Fibroblast of skin of back (primary cell): Measurements from ENCODE around the gene TK2.
"Not testable (repeated sequence)": the region's sequence is repeated elsewhere in the genome, so short reads cannot be mapped to it uniquely, and the experiment has no call there.

Experiments used
- DNase-seq: peaks from one replicate; pipeline ENCODE4 v3.0.0-alpha.2; 2013

The TK2 gene

DNA sequence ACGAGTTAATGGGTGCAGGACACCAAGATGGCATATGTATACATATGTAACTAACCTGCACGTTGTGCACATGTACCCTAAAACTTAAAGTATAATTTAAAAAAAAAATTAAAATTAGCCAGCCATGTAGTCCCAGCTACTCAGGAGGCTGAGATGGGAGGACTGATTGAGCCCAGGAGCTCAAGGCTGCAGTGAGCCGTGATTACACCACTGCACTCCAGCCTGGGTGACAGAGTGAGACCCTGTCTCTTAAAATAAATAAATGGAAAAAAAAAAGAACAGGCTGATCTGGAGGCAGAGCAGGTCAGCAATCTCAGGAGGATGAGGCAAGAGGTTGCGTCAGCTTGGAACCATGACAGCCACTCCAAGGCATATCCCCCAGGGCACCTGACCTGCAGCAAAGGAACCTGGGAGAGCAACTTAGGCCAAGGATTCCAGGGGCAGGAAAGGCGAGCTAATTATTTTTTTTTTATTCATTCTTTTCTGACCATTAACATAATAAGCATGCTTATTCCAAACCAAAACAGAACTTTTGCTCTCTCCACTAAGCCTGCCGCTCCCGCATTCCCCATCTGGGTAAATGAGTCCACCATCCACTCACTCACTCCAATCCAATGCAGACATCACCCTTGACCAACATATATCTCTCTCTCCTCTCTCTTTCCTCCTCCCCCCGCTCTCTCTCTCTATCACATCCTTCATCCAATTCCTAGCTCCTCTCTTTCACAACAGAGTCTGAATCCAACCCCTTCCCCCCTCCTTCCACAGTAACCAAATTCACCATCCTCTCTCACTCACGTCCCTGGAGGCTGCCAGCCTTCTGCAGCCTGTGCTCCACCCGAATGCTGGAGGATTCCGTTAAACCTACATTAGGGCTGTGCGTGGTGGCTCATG, 47.7 kb downstream of the TK2 start:
- no peak for DNase-seq

DNA sequence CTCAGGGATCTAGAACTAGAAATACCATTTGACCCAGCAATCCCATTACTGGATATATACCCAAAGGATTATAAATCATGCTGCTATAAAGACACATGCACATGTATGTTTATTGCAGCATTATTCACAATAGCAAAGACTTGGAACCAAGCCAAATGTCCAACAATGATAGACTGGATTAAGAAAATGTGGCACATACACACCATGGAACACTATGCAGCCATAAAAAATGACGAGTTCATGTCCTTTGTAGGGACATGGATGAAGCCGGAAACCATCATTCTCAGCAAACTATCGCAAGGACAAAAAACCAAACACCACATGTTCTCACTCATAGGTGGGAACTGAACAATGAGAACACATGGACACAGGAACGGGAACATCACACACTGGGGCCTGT, 48.4 kb downstream of the TK2 start:
- not testable (repeated sequence) for DNase-seq

DNA sequence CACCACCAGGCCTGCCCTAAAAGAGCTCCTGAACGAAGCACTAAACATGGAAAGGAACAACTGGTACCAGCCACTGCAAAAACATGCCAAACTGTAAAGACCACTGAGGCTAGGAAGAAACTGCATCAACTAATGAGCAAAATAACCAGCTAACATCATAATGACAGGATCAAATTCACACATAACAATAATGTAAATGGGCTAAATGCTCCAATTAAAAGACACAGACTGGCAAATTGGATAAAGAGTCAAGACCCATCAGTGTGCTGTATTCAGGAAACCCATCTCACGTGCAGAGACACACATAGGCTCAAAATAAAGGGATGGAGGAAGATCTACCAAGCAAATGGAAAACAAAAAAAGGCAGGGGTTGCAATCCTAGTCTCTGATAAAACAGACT, 52.0 kb downstream of the TK2 start:
- DNase-seq = not testable (repeated sequence)

DNA sequence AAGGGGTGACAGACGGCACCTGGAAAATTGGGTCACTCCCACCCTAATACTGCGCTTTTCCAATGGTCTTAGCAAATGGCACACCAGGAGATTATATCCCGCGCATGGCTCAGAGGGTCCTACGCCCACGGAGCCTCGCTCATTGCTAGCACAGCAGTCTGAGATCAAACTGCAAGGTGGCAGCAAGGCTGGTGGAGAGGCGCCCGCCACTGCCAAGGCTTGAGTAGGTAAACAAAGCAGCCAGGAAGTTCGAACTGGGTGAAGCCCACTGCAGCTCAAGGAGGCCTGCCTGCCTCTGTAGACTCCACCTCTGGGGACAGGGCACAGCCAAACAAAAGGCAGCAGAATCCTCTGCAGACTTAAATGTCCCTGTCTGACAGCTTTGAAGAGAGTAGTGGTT, 53.7 kb downstream of the TK2 start:
- not testable (repeated sequence) for DNase-seq

DNA sequence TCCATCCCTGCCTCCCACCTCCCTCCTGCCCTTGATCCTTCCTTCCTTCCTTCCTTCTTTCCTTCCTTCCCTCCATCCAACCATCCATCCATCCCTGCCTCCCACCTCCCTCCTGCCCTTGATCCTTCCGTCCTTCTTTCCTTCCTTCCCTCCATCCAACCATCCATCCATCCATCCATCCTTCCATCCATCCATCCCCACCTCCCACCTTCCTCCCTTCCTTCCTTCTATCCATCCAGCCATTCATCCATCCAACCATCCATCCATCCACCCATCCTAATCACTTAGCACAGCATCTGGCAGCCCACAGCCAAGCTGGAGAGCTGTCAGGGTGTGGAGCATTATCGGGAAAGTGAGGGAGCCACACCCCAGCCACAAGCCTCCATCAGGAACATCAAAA, 54.5 kb downstream of the TK2 start:
- no peak for DNase-seq

DNA sequence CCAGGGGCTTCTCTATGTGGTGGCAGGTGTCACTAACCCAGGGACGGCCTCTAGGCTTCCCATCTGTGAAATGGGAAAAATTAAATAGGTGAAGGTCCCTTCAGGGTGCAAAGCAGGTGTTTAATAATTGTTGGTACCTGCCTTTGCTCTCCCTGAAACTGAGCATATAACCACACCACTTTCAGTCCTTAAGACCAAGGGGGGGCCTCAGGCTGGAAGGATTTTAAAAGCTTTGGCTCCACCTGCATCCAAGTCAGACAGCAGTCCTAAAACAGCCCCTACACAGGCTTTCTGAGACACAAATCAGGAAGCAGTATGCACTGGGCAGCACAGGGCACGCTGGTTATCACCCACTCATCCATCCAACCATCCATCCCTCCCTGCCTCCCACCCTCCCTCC, 55.0 kb downstream of the TK2 start:
- DNase-seq = no peak

DNA sequence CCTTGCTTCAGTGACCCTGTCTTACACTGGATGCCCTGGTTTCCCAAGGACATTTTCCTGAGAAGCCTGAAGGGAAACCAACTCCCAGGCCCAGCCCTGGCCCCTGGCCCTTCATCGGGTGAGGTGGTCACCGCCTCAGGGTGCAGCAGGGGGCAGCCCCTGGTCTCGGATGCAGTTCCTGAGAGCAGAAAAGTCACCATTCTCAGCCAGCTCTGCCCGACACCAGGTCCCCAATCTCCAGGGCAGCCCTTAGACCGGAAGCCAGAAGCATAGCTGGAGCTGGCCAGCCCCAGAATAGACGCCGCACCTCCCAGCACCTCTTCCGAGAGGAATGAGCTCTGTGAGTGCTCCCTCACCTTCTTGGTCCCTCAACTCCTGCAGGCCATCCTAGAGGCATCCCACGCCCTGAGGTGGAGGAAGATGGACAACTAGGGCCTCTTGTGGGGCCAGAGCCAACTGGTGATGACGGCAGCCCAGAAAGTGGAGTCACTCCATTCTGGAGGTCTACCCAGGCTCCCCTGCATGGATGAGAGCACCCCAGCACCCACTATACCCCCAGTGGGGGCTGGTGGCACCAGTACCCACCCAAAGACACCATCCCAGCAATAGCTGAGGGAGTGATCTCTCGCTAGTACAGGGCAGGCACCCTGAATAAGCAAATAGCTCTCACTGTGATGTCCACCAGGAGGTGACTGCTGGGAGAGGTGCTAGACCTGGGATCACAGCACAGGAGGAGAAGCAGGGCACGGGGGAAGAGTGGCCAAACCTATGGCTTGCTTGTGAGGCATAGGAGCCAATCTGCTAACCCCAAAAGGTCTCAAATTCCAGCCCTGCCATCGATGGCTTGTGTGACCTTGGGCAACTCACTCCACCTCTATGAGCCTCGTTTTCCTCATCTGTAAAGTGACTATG, 56.2 kb downstream of the TK2 start:
- no peak for DNase-seq

DNA sequence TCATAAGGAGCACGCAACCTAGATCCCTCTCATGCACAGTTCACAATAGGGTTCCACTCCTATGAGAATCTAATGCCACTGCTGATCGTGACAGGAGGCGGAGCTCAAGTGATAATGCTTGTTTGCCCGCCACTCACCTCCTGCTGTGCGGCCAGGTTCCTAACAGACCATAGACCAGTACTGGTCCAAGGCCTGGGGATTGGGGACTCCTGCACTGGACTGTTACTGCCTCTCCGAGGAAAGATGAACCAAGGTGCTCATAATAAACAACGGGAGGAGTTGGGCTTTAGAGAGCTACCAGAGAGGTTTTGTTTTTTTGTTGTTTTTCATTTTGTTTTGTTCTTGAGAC, 58.2 kb downstream of the TK2 start:
- DNase-seq = no peak

DNA sequence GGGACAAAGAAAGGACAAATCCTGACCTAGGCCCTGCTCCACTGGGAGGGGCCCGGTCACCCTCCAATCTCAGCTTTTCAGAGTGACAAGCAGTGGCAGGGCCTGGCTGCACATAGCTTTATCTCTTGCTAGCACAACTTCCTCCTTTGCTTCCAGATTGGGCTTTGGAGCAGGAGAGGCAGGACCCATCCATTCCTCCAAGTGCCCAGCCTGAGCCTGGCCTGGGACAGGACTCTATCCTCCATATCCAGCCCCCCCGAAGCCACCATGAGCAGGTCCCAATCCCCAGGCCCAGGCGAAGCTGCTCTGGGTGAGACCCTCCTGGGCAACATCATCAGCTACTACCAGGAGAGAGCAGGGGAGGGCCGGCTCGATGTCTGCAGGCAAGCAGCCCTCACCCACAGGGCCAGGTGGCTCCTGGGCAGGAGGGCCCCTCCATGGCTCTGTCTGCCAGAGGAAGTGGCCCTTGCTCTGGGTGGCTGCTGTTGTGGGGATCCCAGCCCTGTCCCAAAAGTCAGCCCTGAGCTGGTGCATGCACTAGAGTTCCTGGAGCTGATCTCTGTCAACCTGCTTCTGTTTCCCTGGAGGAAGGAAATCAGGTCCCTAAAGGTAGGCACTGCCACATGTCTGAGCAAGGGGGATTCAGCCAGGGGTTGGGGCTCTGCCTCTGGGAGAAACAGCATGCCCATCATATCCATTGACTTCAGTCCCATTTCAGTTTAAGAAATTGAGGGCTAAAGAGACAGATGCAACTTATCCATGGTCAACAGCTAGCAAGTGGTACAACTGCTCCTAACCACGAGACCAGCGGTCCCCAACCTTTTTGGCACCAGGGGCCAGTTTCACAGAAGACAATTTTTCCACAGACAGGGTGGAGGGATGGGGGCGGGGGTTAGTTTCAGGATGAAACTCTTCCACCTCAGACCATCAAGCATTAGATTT, 58.9 kb downstream of the TK2 start:
- DNase-seq = no peak

DNA sequence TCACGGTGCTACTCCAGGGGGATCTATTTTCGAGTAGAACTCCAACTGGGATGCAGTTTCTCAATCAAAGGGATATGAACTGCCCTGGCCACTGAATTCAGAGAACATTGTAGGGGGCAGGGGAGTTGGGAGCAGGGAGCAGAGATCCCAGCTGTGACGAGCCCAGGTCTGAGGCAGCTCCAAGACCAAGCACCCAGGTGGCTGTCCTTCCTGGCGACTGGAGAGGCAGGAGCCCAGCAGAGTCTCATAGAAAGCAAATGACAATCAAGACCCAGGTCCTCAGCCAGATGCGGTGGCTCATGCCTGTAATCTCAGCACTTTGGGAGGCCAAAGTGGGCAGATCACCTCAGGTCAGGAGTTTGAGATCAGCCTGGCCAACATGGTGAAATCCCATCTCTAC, 60.1 kb downstream of the TK2 start:
- DNase-seq = no peak

DNA sequence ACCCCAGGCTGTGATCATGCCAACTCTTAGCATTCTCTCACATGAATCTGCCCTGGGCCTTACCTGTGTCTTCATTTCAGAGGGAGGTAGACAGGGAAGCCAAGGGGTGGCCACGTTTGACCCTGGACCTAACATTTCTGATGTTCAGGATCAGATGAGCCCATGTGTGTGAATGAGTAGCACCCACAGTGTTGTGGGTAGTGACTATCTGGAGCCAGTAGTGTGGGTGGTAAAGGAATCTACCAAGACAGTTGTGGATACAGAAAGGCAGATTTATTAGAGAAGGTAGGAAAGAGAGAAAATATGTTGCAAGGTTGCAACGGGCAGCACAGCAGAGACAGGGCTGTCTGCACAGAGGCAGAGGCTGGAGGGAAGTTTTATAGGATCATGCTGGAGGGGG, 60.5 kb downstream of the TK2 start:
- DNase-seq = no peak

DNA sequence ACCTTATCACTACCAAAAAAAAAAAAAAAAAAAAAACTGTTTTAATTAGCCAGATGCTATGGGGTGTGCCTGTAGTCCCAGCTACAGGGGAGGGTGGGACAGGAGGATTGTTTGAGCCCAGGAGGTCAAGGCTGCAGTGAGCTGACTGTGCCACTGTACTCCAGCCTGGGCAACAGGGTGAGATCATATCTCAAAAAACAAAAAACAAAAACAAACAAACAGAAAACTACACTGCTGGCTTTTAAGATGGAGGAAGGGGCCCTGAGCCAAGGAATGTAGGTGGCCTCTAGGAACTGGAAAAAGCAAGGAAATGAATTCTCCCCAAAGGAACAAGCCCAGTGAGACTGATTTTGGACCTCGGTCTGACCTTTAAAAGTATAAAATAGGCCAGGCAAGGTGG, 61.4 kb downstream of the TK2 start:
- no peak for DNase-seq

DNA sequence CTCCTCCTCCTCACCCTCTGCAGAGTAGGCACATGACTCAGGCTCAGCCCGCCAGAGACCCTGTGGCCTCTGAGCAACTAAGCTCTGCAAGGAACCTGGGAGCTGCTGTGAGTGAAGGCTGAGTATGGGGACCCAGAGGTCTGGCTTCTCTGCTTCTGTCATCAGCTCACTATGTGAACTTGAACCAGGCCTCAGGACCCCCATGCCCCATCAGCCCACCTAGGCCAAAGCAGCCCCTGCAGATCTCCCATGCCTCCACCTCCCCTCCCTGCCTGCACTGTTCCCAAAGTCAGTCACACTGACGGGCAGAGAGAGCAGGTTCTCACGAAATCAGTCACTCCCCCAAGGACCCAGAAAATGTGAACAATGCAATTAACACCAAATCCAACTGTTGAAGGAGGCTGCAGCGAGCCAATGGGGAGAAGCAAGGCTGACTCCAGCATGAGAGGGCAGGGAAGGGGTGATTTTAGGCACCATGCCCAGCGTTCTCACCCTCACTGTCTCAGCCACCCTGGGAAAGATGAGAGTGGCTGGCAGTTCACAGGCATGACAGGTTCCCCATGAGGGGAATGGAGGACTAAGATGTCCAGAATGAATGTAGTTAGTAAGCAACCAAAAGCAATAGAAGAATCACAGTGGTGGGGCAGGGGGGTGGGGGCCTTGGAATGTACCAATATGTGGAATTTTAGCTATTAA, 62.2 kb downstream of the TK2 start:
- peak; percentile 41 for DNase-seq

DNA sequence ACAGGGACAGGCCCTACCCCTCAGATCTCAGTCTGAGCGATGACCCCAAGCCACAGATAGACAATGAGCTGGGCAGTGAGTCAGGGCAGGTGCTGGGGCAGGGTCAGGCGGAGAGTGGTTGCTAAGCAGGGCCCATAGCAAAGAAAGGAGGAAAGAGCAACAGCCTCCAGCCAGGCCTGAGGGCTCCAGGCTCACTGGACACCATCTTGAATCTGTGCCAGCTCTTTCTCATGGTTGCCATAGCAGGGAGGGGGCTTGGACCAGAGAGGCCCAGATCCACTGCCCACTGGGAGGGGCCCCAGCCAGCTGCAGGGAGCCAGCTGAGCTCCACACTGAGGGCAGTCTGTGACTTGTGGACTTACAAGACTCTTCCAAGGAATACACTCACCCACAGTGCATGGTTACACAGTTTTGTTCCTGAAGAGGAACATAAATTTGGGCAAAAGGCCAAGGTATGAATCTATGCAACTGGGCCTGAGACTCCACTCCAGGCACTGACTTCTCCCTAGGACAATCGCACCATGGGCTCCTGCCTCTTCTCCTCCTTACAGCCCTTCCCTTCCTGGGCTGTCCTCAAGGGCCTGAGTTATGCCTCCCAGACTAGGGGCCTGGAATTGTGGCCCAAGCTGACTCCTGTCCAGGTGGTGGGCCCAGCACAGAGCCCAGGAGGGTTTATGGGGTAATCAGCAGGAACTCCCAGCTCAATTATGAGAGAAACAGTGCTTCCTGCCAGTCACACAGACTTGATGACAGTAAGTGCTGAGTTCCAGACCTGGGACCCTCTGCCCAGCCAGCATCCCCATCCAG, 62.9 kb downstream of the TK2 start:
- peak; percentile 56 for DNase-seq

DNA sequence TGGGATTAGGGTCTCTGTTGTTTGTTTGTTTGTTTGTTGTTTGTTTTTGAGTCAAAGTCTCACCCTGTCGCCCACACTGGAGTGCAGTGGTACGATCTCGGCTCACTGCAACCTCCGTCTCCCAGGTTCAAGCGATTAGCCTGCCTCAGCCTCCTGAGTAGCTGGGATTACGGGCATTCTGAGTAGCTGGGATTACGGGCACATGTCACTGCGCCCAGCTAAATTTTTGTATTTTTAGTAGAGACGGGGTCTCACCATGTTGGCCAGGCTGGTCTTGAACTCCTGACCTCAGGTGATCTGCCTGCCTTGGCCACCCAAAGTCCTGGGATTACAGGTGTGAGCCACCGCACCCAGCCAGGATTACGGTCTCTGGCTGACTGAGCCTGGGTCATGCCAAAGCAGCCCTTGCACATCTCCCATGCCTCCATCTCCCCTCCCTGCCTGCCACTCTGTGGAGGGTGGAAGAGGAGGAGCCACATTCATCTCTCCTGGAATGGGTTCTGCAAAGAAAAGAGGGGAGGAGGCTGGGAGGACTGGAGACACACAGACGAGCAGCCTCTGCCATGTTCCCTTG, 63.6 kb downstream of the TK2 start:
- DNase-seq = no peak

DNA sequence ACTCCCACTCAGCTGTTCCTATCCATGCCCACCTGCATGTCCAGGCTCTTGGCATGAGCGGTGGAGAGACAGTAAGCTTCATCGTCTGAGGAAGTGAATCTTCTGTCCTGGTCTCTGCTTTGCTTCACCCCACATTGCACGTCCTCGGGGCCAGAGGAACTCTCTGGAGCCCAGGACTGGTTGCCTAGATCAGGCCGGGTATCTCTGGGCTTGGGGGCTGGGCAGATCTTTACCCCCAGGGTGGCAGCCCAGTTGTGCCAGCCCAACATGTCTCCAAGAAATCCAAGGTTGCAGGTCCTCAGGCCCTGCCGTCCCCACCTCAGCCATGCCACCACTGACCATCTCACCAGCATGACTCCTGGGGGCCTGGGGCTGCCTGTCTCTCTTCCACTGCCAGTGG, 64.5 kb downstream of the TK2 start:
- DNase-seq = no peak

DNA sequence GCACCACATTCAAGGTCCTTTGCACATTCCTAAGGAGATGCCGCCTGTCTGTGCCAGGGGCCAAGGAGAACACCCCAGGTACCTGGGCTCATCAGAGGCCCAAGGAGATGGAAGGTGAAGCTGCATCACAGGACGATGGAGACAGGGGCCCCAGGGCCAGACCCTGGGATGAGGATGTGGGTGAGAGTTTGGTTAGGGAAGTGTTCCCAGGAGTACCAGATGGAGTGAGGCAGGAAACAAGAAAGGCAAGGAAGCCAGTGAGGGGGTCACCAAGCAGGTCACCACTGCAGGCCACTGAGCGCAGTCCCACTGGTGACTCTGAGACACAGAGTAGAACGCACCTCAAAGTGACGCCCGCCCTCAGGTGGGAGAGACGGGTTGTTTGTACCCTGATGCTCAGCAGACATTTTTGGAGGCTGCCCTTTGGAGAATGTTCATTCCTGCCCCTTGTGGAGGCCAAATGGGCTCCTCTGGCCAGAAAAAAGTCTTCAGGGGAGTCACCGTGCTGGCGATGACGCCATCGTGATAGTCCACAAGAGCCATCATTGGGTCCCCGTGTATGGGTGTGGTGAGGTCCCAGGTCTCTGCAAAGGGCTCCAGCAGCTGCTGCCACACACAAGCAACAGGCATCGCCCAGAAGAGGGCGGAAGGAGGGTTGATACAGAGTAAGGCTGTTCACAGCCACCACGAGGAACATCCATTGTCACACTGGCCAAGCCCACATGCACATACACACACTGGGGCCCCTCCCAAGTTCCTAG, 65.3 kb downstream of the TK2 start:
- DNase-seq = no peak

DNA sequence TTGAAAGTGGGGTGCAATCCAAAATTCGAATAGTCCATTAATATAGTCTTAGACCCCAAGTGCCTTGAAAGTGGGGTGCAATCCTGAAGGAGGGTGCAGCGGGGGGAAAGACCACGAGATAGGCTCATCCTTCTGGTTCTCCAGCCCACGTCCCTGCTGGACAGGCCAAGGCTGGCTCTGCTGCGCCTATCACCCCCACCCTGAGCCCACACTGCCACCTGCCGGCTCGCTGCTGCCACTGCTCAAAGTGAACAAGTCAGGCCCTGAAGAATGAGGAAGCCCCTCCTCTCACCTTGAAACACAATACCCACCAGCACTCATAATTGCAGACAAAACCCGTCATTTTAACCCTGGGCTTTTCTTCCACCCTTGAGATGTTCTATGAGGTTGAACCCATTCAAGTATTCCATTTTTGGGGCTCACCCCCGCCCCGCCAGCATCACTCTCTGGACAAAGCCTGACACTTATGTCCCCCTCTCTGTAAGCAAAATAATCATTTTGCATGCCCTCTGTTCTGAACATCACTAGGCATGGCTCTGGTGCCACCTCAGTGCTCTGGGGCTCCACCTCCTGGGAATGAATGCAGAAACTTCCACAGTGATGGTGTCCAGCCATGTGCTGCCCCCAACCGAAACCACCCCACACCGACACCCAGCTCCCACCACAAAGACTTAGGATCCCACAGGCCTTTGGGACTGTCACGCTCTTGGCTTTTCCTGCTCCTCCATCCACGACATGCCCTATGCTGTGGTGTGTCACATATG, 66.1 kb downstream of the TK2 start:
- DNase-seq = peak; percentile 58

DNA sequence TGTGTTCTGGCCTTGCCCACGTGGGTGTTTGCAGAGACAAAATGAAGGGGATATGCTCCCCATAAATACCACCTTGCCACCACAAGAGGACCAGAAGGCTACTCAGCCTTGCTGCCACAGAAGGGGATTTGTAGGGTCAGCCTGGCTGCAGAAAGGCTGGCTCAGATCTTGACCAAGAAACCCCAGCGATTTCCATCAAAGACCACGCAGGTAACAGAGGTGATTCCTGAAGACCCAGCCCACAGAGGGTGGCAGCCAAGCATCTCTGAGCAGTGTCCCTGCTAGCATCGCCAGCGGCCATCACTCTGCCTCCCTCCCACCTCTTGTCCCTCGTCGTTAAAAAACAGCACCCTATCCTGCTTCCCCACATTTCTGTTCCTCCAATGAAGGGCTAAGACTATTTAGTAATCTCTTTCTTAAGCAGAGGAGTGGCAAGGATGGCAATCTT, 68.0 kb downstream of the TK2 start:
- no peak for DNase-seq
